HFFc6 (cell line): ENCODE measurements around the gene LTBP3. TPM values are rescaled to one million over a fixed set of nuclear protein-coding genes. Genes with fewer than 3 reads are reported as not detected.

Experiments
- DNase-seq: peaks from one replicate; pipeline ENCODE4 v3.0.0-alpha.2; 2018
- H3K27ac Mint-ChIP-seq: 2 replicates; pipeline ENCODE4 v1.8.0; 2020; ENCODE audit warnings: mild to moderate bottlenecking, mixed read lengths
- H3K27me3 Mint-ChIP-seq: 2 replicates; pipeline ENCODE4 v1.8.0; 2021; ENCODE audit warnings: mild to moderate bottlenecking, moderate library complexity, mixed read lengths; ENCODE audit not compliant: insufficient read depth
- H3K36me3 Mint-ChIP-seq: 2 replicates; pipeline ENCODE4 v1.8.0; 2021; ENCODE audit warnings: low read depth, mixed read lengths
- H3K4me1 Mint-ChIP-seq: 2 replicates; pipeline ENCODE4 v1.8.0; 2020; ENCODE audit warnings: low read depth, mixed read lengths
- H3K4me3 Mint-ChIP-seq: 2 replicates; pipeline ENCODE4 v1.8.0; 2020; ENCODE audit warnings: mild to moderate bottlenecking, moderate library complexity, mixed read lengths
- H3K9me3 Mint-ChIP-seq: 2 replicates; pipeline ENCODE4 v1.8.0; 2020; ENCODE audit warnings: mild to moderate bottlenecking, mixed read lengths
- CTCF ChIP-seq: fragments of 200-600 bp; sonication (generic); IDR thresholded peaks from 2 replicates; pipeline ENCODE4 v1.5.0; 2021; ENCODE audit warnings: antibody characterized with exemption, mild to moderate bottlenecking
- total RNA-seq, 6 experiments: library from RNA; stranded (reverse); fragmentation: NEBNext Ultra II Directional; extraction: Animal tissue kit (Norgen Biotek cat#: 25700); gene quantifications; 2 replicates in 1 of 6; 3 replicates in 5 of 6; pipeline ENCODE4 v1.2.3, GENCODE V29; 2021

The LTBP3 gene
- total RNA-seq, 6 experiments from 2014 or later: 64.0 to 78.1 (median 66.0) TPM

DNA sequence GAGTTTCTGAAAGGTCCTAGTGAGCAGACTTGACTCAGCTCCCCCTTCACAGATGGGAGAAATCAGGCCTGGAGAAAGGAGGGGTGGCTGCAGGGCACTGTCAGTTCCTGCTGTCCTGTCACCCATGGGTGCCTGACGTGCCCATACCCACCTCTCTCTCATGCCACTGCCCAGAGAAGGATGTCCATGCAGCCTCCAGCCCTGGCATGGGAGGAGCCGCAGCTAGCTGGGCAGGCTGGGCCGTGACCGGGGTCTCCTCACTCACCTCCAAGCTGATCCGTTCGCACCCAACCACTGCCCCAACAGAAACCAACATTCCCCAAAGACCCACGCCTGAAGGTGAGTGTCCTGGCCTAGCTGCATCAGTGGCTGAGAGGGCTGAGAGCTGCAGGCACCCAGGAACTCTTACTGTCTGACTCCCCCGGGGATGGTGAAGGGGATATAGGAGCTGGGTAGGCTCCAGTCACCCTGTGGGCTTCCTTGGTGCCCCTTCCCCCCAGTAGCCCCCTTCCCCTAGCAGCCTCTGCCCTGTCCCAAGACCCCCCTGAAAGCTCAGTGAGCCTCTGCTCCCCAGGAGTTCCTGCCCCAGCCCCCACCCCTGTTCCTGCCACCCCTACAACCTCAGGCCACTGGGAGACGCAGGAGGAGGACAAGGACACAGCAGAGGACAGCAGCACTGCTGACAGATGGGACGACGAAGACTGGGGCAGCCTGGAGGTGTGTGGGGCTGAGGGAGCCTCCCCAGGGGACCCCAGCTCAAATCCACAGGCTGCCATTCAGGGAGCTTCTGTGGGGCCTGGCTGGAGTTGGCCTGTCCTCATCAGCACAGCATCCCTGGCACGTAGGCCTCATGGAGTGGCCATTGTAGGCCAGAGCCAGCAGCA is 21.5 kb downstream of the LTBP3 start:
- Mint-ChIP-seq H3K4me3 (peak overlapping the region; percentile 4; the same call in 1 of the 2 replicates), H3K36me3 (peaks cover 15% of the 10 kb centered on the region; the same call in 1 of the 2 replicates), H3K27ac (peak overlapping the region; percentile 28; the same call in 1 of the 2 replicates), H3K27me3 (peaks cover 12% of the 10 kb centered on the region), H3K4me1 (peaks cover 7% of the 10 kb centered on the region), H3K9me3 (no peaks in the 10 kb centered on the region)
- no peak for DNase-seq
- TF ChIP-seq CTCF: no peak

DNA sequence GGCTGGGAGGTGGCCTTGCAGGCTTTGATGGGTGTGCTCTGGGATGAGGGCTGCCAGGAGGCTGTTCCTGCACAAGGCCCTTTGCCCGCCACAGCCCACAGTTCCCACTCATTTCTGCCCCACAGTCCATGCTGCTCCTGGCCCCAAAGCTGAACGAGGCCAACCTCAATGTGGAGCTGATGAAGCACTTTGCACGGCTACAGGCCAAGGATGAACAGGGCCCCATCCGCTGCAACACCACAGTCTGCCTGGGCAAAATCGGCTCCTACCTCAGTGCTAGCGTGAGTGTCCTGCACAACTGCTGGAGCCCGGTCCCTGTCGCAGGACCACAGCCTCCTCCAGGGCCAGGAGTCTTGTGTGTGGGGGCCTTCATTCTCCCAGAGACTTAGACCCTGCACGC is 23.1 kb downstream of the LTBP3 start:
- Mint-ChIP-seq H3K27ac (no peak overlapping the region), H3K27me3 (peaks cover 12% of the 10 kb centered on the region), H3K9me3 (no peaks in the 10 kb centered on the region), H3K4me1 (no peaks in the 10 kb centered on the region; the same call in 1 of the 2 replicates), H3K4me3 (no peak overlapping the region), H3K36me3 (peaks cover 26% of the 10 kb centered on the region)
- no peak for DNase-seq
- no peak for TF ChIP-seq CTCF

GRCh38 chr11:65532388-65533064 is 25.6 kb downstream of the LTBP3 start:
- Mint-ChIP-seq H3K4me3 (no peak overlapping the region), H3K36me3 (peaks cover 25% of the 10 kb centered on the region), H3K9me3 (no peaks in the 10 kb centered on the region), H3K27ac (no peak overlapping the region), H3K4me1 (no peaks in the 10 kb centered on the region; the same call in 1 of the 2 replicates), H3K27me3 (peaks cover 5% of the 10 kb centered on the region)
- TF ChIP-seq CTCF: no peak
- DNase-seq: no peak

GRCh38 chr11:65530157-65530496 is 28.0 kb downstream of the LTBP3 start:
- Mint-ChIP-seq H3K4me3 (peak overlapping the region; percentile 46; the same call in 1 of the 2 replicates), H3K4me1 (no peaks in the 10 kb centered on the region; the same call in 1 of the 2 replicates), H3K27ac (peak overlapping the region; percentile 22; the same call in 1 of the 2 replicates), H3K9me3 (no peaks in the 10 kb centered on the region), H3K36me3 (peaks cover 34% of the 10 kb centered on the region), H3K27me3 (peaks cover 4% of the 10 kb centered on the region)
- no peak for DNase-seq
- peak; percentile 60 for TF ChIP-seq CTCF

DNA sequence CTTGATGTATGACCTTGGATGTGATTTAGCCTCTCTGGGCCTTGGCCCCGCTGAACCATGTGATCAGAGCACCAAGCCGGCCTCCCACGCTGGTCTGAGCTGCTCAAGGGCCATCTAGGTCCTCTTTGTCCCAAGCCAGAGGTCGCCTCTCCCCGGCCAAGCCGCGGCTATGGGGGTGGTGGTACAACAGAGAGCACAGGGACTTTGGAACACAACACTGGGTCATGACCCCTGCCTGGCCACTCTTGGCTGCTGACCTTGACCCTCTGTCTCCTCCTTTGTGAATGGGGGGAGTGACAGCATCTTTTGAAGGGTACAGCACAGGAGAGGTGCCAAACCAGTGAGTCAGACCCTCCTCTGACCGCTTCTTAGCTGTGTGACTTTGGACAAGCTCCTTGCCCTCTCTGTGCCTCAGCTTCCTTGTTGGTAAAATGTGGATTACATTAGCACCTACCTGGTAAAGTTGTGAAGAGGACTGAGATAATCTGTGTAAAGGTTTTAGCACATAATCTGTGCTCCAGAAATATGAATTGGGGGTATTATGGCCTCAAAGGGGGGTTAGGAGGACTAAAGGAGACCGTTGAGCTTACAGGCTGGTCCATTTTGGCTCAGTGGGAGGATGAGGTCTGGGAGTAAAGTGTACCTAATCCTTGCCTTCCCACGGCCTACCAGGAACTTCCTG is 28.5 kb downstream of the LTBP3 start:
- Mint-ChIP-seq H3K27ac (peak overlapping the region; percentile 22; the same call in 1 of the 2 replicates), H3K9me3 (no peaks in the 10 kb centered on the region), H3K4me1 (peaks cover 2% of the 10 kb centered on the region), H3K27me3 (peaks cover 2% of the 10 kb centered on the region), H3K36me3 (peaks cover 31% of the 10 kb centered on the region), H3K4me3 (no peak overlapping the region)
- no peak for DNase-seq
- TF ChIP-seq CTCF: no peak
